HG03039 (cell line): ENCODE data around the gene SF3B6.
"Not testable (repeated sequence)": the region's sequence is repeated elsewhere in the genome, so short reads cannot be mapped to it uniquely, and the experiment has no call there.

Experiments used
- ATAC-seq: cut with Tn5 transposase; IDR thresholded peaks from one replicate; pipeline ENCODE4 v1.9.1; 2021; ENCODE audit warnings: mild to moderate bottlenecking, moderate library complexity; ENCODE audit not compliant: unreplicated experiment

SF3B6 gene

DNA sequence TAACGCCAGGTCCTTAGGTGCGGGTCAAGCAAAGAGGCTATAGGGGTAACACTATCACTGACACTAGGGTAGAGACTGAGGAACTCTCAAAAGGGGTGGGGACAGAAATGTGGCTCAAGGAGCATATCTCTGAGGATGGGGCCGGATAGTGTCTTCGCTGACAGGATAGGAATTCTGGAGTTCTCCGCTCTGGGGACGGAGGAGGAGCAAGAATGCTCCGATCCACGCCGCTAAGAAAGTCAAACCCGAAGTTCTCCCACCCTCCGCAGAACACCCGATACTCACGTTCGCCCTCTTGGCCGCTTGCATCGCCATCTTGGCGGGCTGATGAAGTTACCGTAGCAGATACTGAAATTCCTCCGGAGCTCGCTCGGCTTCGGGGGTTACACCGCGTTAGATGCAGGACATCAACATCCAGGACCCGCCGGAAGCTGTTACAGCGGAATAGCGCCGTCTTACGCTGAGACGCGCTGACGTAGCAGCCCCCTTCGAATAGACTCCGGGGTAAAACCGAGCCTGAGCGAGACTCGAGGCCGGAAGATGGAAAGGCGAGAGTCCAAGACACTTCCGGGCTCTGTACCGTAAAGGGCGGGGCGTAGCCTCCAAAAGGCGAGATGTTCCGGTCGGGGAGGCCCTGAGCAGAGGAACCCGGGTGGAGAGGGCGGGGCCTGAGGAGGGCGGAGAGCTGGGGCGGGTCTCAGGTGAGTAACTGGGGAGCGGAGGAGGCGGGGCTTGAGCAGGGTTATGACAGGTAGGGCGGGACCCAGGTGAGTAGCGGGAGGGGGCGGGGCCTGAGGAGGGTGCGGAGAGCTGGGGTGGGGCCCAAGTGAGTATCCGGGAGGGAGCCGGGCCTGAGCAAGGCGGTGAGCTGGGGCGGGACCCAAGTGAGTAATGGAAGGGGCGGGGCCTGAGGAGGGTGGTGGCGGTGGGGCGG is at the start of gene SF3B6:
TSS of gene SF3B6 (minus strand) at position 412 of the 934 bp plus-strand sequence. CDS start at position 315, 97 bp downstream.
- peak; percentile 94 for ATAC-seq

- ATAC-seq: no peak
These were observed 47.9 kb upstream of the SF3B6 start for GRCh38 chr2:24123922-24124580.

DNA sequence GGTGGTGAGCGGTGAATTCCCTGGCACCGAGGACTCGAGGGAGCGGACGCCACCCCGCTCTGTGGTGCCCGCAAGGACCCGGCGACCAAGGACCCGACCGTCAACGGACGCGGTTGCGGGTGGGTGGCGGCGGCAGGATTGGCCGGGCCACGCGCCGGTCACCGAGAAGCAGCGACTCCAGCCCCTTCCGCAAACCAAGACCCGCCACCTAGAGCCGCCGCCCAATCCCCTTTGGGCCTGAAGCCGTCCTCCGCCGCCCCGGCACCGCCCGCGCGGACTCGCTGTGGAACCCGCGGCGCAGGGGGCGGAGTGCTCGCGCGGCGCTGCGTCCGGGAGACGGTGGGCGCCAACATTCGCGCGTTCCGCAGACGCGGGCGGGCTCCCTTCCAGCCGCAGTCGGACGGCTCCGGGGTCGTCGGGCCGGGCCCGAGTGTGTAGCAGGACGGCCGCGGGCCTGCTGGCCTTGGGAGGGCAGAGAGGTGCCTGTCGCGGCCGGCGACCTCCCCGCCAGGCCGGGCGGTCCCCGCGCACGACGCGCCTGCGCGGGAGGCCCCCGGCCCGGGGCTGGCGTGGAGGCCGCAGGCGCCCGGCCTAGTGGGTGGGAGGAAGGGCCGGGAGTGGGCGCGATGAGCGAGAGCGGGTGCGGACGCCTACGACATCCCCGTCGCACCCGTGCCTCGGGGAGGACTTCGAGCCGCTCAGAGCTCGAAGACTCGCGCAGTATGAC is 47.2 kb upstream of the SF3B6 start, which contains the start of the genes FAM228B and PFN4:
TSS of gene FAM228B (plus strand) at position 275 of the 727 bp plus-strand sequence. CDS start 893 bp downstream, outside the sequence.
TSS of gene PFN4 (minus strand) at position 140 of the 727 bp plus-strand sequence. CDS start 799 bp downstream, outside the sequence.
- peak; percentile 86 for ATAC-seq

DNA sequence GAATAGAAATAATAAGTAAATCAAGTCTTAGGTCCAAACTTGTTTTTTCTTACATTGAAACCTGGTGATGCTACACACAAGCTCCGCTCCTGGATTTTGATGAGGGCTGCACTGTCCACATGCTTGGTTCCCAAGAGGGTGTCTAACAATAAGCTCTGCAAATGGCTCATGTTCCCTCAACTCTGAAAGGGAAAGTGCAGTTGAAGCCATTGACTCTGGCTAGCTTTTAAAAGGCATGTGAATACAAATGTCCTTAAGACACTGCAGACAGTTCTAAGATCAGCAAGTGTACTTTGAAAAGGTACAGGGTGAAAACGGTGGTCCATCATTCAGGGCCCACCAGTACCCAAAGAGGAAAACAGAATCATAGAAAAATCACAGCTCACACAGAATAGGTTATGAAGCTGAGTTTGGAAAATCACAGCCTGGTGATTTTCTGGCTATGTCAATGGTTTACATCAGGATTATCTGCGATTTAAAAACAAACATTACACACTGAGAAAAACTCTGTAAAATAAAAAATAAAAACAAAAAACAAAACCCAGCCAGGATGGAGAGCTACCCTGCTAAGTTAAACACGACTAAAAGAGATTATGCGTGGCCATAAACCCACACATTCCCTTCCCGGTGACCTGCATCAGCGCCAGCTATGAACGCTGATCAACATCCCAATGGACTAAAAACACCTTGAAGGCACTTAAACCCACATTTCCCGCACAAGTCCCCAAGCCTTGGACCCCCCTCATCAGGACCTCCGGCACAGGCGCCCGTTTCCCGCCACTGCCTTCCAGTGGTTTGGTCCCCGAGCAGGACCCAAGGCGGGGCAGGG is 46.5 kb upstream of the SF3B6 start:
- ATAC-seq: no peak

- ATAC-seq: no peak
These were observed 45.3 kb upstream of the SF3B6 start for GRCh38 chr2:24121469-24121868.

DNA sequence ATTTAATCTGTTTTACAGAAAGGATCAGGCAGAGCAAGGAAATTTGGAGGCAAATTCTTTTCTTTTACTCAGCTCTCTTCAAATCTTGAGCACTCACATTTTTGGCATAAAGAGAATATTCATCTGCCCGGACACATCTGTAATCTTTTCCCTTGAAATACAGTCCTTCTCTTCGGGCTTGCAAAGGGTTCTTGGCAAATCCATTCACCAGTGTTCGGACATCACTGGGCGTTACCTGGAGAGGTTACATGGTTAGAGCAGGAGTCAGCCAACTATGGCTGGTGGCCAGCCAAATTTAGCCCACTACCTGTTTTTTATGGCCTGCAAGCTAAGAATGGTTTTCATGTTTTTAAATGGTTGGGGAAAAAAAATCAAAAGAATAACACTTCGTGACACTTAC is 44.9 kb upstream of the SF3B6 start:
- ATAC-seq: no peak

GRCh38 chr2:24117902-24118301 is 41.8 kb upstream of the SF3B6 start:
- no peak for ATAC-seq

DNA sequence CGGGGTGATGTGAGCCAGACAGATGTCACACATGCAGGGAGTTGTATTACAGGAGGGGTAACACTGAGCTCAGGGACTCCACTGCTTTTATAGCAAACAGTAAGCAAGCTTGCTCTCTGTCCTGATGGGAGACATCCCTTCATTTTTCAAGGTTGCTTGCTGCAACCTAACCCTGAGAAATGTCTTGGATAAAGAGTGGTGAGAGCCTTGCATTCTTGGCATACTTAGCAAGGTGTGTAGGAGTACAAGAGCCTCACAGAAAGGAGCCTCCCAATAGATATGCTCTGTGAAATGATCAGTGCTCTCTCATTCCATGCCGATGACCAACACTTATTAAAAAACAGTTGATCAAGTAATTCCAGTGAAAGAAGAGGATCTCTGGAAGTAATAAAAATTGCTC is 38.9 kb upstream of the SF3B6 start:
- ATAC-seq: no peak

- no peak for ATAC-seq
These were observed 35.3 kb upstream of the SF3B6 start for GRCh38 chr2:24111407-24111901.

GRCh38 chr2:24110660-24111303 is 34.7 kb upstream of the SF3B6 start:
- ATAC-seq: no peak

DNA sequence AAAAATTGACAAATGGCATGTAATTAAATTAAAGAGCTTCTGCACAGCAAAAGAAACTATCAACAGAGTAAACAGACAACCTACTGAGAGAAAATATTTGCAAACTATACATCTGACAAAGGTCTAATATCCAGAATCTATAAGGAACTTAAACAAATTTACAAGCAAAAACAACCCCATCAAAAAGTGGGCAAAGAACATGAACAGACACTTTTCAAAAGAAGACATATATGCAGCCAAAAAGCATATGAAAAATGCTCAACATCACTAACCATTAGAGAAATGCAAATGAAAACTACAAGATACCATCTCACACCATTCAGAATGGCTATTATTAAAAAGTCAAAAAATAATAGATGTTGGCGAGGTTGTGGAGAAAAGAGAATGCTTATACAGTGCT is 33.3 kb upstream of the SF3B6 start:
- not testable (repeated sequence) for ATAC-seq

- ATAC-seq: no peak
These were observed 31.2 kb upstream of the SF3B6 start for GRCh38 chr2:24107336-24107735.

GRCh38 chr2:24106786-24107185 is 30.7 kb upstream of the SF3B6 start:
- ATAC-seq: no peak

DNA sequence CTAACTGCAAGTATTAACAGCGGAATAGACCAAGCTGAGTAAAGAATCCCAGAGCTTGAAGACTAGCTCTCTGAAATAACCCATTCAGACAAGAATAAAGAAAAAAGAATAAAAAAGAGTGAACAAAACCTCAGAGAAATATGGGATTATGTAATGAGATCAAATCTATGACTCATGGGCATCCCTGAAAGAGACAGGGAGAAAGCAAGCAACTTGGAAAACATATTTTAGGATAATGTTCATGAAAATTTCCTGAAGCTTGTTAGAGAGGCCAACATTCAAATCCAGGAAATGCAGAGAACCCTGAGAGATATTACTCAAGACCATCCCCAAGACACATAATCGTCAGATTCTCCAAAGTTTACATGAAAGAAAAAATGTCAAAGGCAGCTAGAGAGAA is 29.7 kb upstream of the SF3B6 start:
- no peak for ATAC-seq

DNA sequence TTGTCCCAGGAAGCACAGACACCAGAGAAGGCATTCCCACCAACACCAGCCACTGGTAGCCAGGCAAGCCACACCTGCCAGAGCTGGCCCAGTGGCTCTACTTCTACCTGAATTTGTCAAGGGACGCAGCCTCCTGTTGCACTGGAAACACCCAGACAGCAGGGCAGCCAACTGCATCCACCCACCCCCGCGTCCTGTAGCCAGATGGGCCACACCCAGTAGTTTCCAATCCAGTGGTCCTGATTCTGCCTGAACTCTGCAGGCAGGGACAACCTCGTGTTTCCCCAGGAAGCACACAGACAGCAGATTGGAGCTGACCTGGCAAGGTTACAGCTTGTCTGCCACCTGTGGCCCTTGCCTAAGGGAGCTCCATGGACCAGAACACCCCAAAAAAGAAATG is 28.8 kb upstream of the SF3B6 start:
- ATAC-seq: no peak

- ATAC-seq: no peak
These were observed 28.1 kb upstream of the SF3B6 start for GRCh38 chr2:24104110-24104650.

DNA sequence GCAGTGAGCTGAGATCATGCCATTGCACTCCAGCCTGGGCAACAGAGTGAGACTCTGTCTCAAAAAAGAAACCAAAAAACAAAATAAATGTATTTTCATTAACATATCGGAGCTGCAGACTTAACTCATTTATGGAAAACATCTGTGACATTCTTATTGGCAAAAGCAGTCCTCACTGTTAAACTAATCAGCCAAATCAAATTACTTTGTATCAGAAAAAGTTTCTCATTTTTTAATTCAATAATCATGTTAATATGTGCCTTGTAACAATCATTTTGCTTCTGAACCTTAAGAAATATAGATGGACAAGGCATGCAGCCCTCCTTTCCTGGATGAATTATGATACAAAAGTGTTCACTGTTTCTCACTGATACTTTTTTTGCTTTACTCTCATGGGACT is 26.6 kb upstream of the SF3B6 start:
- ATAC-seq: no peak

DNA sequence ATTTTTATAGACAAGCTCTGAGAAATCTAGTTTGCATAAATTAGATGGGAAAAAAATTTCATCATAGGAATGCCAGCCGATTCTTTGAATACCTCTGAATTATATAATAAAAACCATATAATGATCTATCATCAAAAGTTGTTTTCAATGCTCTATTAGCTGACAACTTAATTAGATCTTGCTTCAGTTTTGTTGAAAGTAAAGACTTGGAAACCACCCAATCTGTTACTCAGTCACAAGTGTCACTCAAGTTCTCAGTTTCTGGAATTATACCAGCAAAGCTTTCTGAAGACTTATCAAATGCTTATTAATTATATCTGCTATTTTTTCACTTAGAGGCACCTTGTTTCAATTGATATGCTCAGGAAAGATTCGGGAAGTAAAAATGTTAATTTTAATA is 25.9 kb upstream of the SF3B6 start:
- ATAC-seq: no peak

GRCh38 chr2:24100732-24101131 is 24.6 kb upstream of the SF3B6 start:
- ATAC-seq: not testable (repeated sequence)
